GM12878 (cell line): ENCODE results near the gene HMMR. TPM values are rescaled to one million over a fixed set of nuclear protein-coding genes. Genes with fewer than 3 reads are reported as not detected.

Experiments used
- ATAC-seq: fragments of 200-7000 bp; cut with Tn5 transposase; 3 replicates; pipeline ENCODE4 v1.9.1; 2020; ENCODE audit warnings: mild to moderate bottlenecking, moderate library complexity
- BruUV-seq: library from RNA; stranded (reverse); fragments of 400-500 nt; replicated peaks from 2 replicates; lab custom pipeline; 2021; lab: Mats Ljungman, UMichigan
- CTCF ChIA-PET: fragments of 300-600 bp; sonication (Branson Sonifier 250); formaldehyde crosslinking; extraction: SDS; loops from one replicate; lab custom pipeline; 2021; ENCODE audit warnings: inconsistent platforms; lab: Yijun Ruan, JAX
- POLR2A ChIA-PET: fragments of 350-600 bp; formaldehyde crosslinking; extraction: SDS; loops from one replicate; lab custom pipeline; 2021; ENCODE audit warnings: inconsistent platforms; lab: Charles Lee
- RAD21 ChIA-PET: fragments of 300-600 bp; sonication (Branson Sonifier 250); formaldehyde crosslinking; loops from one replicate; lab custom pipeline; 2023; ENCODE audit warnings: antibody characterized with exemption; ENCODE audit not compliant: unreplicated experiment; lab: Charles Lee
- SMC1A ChIA-PET: fragments of 300-600 bp; sonication (Branson Sonifier 250); formaldehyde crosslinking; loops from one replicate; lab custom pipeline; 2023; ENCODE audit not compliant: unreplicated experiment, uncharacterized antibody; lab: Charles Lee
- DNase-seq: peaks from one replicate; pipeline ENCODE4 v3.0.0-alpha.2; 2011; ENCODE audit warnings: low read depth, low spot score
- FAIRE-seq: peaks from 3 replicates; lab custom pipeline; 2011; peaks lifted over from hg19 to GRCh38; lab: Jason Lieb, UNC
- H2AFZ ChIP-seq: 2 replicates; pipeline ENCODE4 v1.6.0; 2011; ENCODE audit warnings: low read depth, low read length, control low read depth; ENCODE audit not compliant: control insufficient read depth
- H3K27ac ChIP-seq: 2 replicates; pipeline ENCODE4 v1.5.1; 2011; ENCODE audit warnings: control low read depth; ENCODE audit not compliant: control insufficient read depth, insufficient read depth
- H3K27me3 ChIP-seq, 2 experiments: replicated peaks in 1 of 2; 2 replicates each; pipeline versions ENCODE4 v1.6.0 to v1.6.1; 2011; ENCODE audit warnings: low read length in 1 of 2; ENCODE audit not compliant: control insufficient read depth in 2 of 2, insufficient read depth in 2 of 2
- H3K36me3 ChIP-seq, 2 experiments: 2 replicates each; pipeline ENCODE4 v1.5.1; 2011; ENCODE audit warnings: low read length in 1 of 2; ENCODE audit not compliant: control insufficient read depth in 2 of 2, insufficient read depth in 2 of 2
- H3K4me1 ChIP-seq: 2 replicates; pipeline ENCODE4 v1.6.1; 2011; ENCODE audit warnings: mild to moderate bottlenecking, low read length, moderate library complexity, mixed read lengths; ENCODE audit not compliant: control insufficient read depth, insufficient read depth
- H3K4me2 ChIP-seq: 2 replicates; pipeline ENCODE4 v1.6.0; 2011; ENCODE audit warnings: control low read depth; ENCODE audit not compliant: control insufficient read depth, insufficient read depth
- H3K4me3 ChIP-seq: fragments of 200-600 bp; sonication (generic); 2 replicates; pipeline ENCODE4 v1.5.1; 2016
- H3K79me2 ChIP-seq: 2 replicates; pipeline ENCODE4 v1.6.0; 2011; ENCODE audit warnings: low read length; ENCODE audit not compliant: control insufficient read depth, insufficient read depth
- H3K9ac ChIP-seq: 2 replicates; pipeline ENCODE4 v1.8.0; 2011; ENCODE audit warnings: low read length, control low read depth, mixed read lengths; ENCODE audit not compliant: control insufficient read depth, insufficient read depth
- H3K9me3 ChIP-seq: replicated peaks from 3 replicates; pipeline ENCODE4 v1.5.1; 2011; ENCODE audit warnings: mild to moderate bottlenecking, low read length; ENCODE audit not compliant: control insufficient read depth, insufficient read depth
- H4K20me1 ChIP-seq: 2 replicates; pipeline ENCODE4 v1.6.0; 2011; ENCODE audit not compliant: control insufficient read depth, insufficient read depth
- ATF2 ChIP-seq: IDR thresholded peaks from 2 replicates; pipeline ENCODE4 v1.6.1; 2012; ENCODE audit warnings: low read length, inconsistent platforms
- BCL11A ChIP-seq: IDR thresholded peaks from 2 replicates; pipeline ENCODE4 v1.6.1; 2011; ENCODE audit warnings: low read depth, low read length
- BHLHE40 ChIP-seq, 2 experiments: fragments of 450-650 bp in 1 of 2; IDR thresholded peaks; 2 replicates each; pipeline ENCODE4 v1.6.1; 2011 to 2017; ENCODE audit warnings: low read depth in 2 of 2, borderline replicate concordance in 1 of 2, improper control_type of control experiment in 1 of 2, low read length in 1 of 2, mild to moderate bottlenecking in 1 of 2
- E2F8 ChIP-seq: fragments of 450-650 bp; IDR thresholded peaks from 2 replicates; pipeline ENCODE4 v1.6.1; 2018; ENCODE audit warnings: mild to moderate bottlenecking, low read depth, moderate library complexity; ENCODE audit not compliant: partially characterized antibody
- KAT2A ChIP-seq: conservative IDR thresholded peaks from 2 replicates; pipeline ENCODE4 v1.6.1; 2011; ENCODE audit warnings: low read depth, low read length; ENCODE audit not compliant: control insufficient read depth
- MLLT1 ChIP-seq: fragments of 450-650 bp; IDR thresholded peaks from 2 replicates; pipeline ENCODE4 v1.6.1; 2016; ENCODE audit warnings: mild to moderate bottlenecking
- MYC ChIP-seq: IDR thresholded peaks from 2 replicates; pipeline ENCODE4 v1.6.1; 2011; ENCODE audit warnings: mild to moderate bottlenecking, low read length, moderate library complexity, inconsistent platforms; ENCODE audit not compliant: insufficient read depth, insufficient replicate concordance, insufficient read length, severe bottlenecking
- NR2C1 ChIP-seq: fragments of 450-650 bp; IDR thresholded peaks from 2 replicates; pipeline ENCODE4 v1.6.1; 2017; ENCODE audit warnings: antibody characterized with exemption, mild to moderate bottlenecking, moderate library complexity
- RUNX3 ChIP-seq: IDR thresholded peaks from 2 replicates; pipeline ENCODE4 v1.6.1; 2012; ENCODE audit warnings: low read length, inconsistent platforms
- TCF12 ChIP-seq: IDR thresholded peaks from 2 replicates; pipeline ENCODE4 v1.6.1; 2011; ENCODE audit warnings: low read depth, mild to moderate bottlenecking, low read length
- YY1 ChIP-seq: IDR thresholded peaks from 2 replicates; pipeline ENCODE4 v1.6.1; 2011; ENCODE audit warnings: low read depth, mild to moderate bottlenecking, low read length
- WGBS: methylation state at CpG from one replicate; pipeline ENCODE4 v1.1.6; 2016; ENCODE audit warnings: low lambda C conversion rate; ENCODE audit not compliant: insufficient replicate concordance, insufficient coverage; ENCODE audit errors: missing lambda C conversion rate; 5-methylcytosine and 5-hydroxymethylcytosine counted together
- in situ Hi-C: fragments of 300-500 bp; cut with MboI; formaldehyde crosslinking; loops from 9 replicates; pipeline ENCODE4 v1.14.3; 2018; ENCODE audit warnings: mixed read lengths
- intact Hi-C: fragments of 100-400 bp; cut with micrococcal nuclease; formaldehyde crosslinking; loops from one replicate; pipeline ENCODE4 v1.14.2; 2022; ENCODE audit not compliant: unreplicated experiment
- polyA plus RNA-seq, 11 experiments: library from polyadenylated mRNA; depleted of rRNA in 4 of 11; unstranded in 6 of 11; stranded (reverse) in 5 of 11; fragments of >200 nt; fragmentation: Nextera tagmentation in 4 of 11; fragmentation: Illumina TruSeq in 1 of 11; extraction: Ambion mirVana in 4 of 11; extraction: Trizol in 1 of 11; gene quantifications; 1 replicate in 1 of 11; 2 replicates in 10 of 11; pipeline versions ENCODE4 v1.2.1 to v1.2.3, GENCODE V29; 2011 to 2016; ENCODE audit warnings: inconsistent platforms in 2 of 11, missing spikeins in 2 of 11, low read depth in 1 of 11
- total RNA-seq, 4 experiments: library from RNA; depleted of rRNA in 3 of 4; stranded (reverse); fragments of >200 nt in 3 of 4; fragmentation: Illumina TruSeq in 1 of 4; extraction: Trizol in 1 of 4; gene quantifications; 2 replicates each; pipeline versions ENCODE4 v1.2.1 to v1.2.3, GENCODE V29; 2013 to 2021

Gene HMMR
- total and polyA plus RNA-seq, 10 of the 15 experiments (the other 5 are each of a cell fraction or from before 2014, with no cell fraction given) = 44.1 to 122 (median 64.2) TPM

GRCh38 chr5:163437309-163438182, 22.9 kb upstream of the HMMR start, which contains the start of gene CCNG1 (continued):
- TF ChIP-seq E2F8 (no peak), NR2C1 (peak; percentile 1; the same call in 1 of the 2 replicates)

- RAD21 ChIA-PET = interaction anchor here (1.2 to 6.4 kb wide), 3 partner anchors 21 to 66 kb away, joined by 3 to 78 read pairs (median 8); partner anchors contain the start of genes HMMR, MAT2B and NUDCD2
- H4K20me1 ChIP-seq = no peaks in the 10 kb centered on the region
- peaks cover 36% of the 10 kb centered on the region for H3K79me2 ChIP-seq
- no peaks in the 10 kb centered on the region for H3K27me3 ChIP-seq
- H3K36me3 ChIP-seq = peaks cover 0 to 15% of the 10 kb centered on the region in 2 experiments; a peak in 1 of 4 replicates
- no peak for FAIRE-seq
- no peak overlapping the region for H2AFZ ChIP-seq
- POLR2A ChIA-PET = interaction anchor here (0.7 to 7.3 kb wide), 9 partner anchors 9 to 1152 kb away, joined by 3 to 181 read pairs (median 4); partner anchors contain the start of genes HMMR, MAT2B and NUDCD2
- no peaks in the 10 kb centered on the region; the same call in 1 of the 2 replicates for H3K4me1 ChIP-seq
- ATAC-seq = peak; percentile 30
- H3K27ac ChIP-seq = no peak overlapping the region; the same call in 1 of the 2 replicates
- SMC1A ChIA-PET = interaction anchor here (0.7 to 7.0 kb wide), 4 partner anchors 19 to 92 kb away, joined by 3 to 142 read pairs (median 4); partner anchors contain the start of genes HMMR and NUDCD2
- peak overlapping the region; percentile 85 for H3K4me2 ChIP-seq
- H3K4me3 ChIP-seq = peak overlapping the region; percentile 93
- no peaks in the 10 kb centered on the region for H3K9me3 ChIP-seq
- intact Hi-C loops (no loop called here), in situ Hi-C loops (loop anchor here (5.0 kb wide), 1 partner anchor 347 kb away; no protein-coding TSS in a partner anchor)
- peak; percentile 61 for TF ChIP-seq BCL11A
- peak; percentile 18; the same call in 1 of the 2 replicates for TF ChIP-seq YY1
- TF ChIP-seq RUNX3 = peak; percentile 76
- TF ChIP-seq ATF2 = 0 out of 2 replicates have a peak, but pooled peaks have one; percentile 14
- no peak for TF ChIP-seq KAT2A
- no peak for TF ChIP-seq MYC
- peak; percentile 54; the same call in 1 of the 2 replicates for TF ChIP-seq MLLT1
- TF ChIP-seq TCF12 = 0 out of 2 replicates have a peak, but pooled peaks have one; percentile 12
- TF ChIP-seq BHLHE40 (IDR thresholded peaks at IDR 0.05; ENCODE audit: borderline replicate concordance in 1 of 2, low read depth in 2 of 2, low read length in 1 of 2) = peak in 1 of 2 experiments; percentile 46; a peak in 1 of 4 replicates
- DNase-seq = no peak
- no TSS peak for BruUV-seq
- CTCF ChIA-PET = interaction anchor here (1.2 to 7.6 kb wide), 3 partner anchors 9 to 36 kb away, joined by 4 to 74 read pairs (median 4); partner anchors contain the start of genes HMMR and NUDCD2
- WGBS = 50% methylated on average over 2 of the region's 2 CpGs
- H3K9ac ChIP-seq = 0 out of 2 replicates have a peak overlapping the region, but pooled peaks have one; percentile 10
These were observed 21.4 kb upstream of the HMMR start for GRCh38 chr5:163439092-163439425.
